BE2C (cell line): ENCODE measurements around the gene KIF16B.

Source experiments
- DNase-seq: peaks from one replicate; pipeline ENCODE4 v3.0.0-alpha.2; 2020
- H3K27me3 ChIP-seq: fragments of 250-450 bp; sonication (Bioruptor Pico); 2 replicates; pipeline ENCODE4 v1.5.1; 2020; ENCODE audit warnings: mild to moderate bottlenecking
- H3K36me3 ChIP-seq: fragments of 250-450 bp; sonication (Bioruptor Pico); 2 replicates; pipeline ENCODE4 v1.5.1; 2020; ENCODE audit warnings: mild to moderate bottlenecking
- H3K4me1 ChIP-seq: fragments of 250-450 bp; sonication (Bioruptor Pico); 2 replicates; pipeline ENCODE4 v1.5.1; 2020
- H3K4me3 ChIP-seq: 2 replicates; pipeline ENCODE4 v1.5.1; 2011; ENCODE audit warnings: low read depth, low read length
- H3K9me3 ChIP-seq: fragments of 250-450 bp; sonication (Bioruptor Pico); 2 replicates; pipeline ENCODE4 v1.5.1; 2020
- CTCF ChIP-seq: IDR thresholded peaks from 2 replicates; pipeline ENCODE4 v1.5.1; 2012; ENCODE audit warnings: mild to moderate bottlenecking, low read depth, low read length

Gene KIF16B

GRCh38 chr20:16469395-16469905, 103.8 kb downstream of the KIF16B start:
- no peaks in the 10 kb centered on the region for H3K9me3 ChIP-seq
- TF ChIP-seq CTCF, result no peak
- no peaks in the 10 kb centered on the region for H3K4me1 ChIP-seq
- no peak overlapping the region for H3K4me3 ChIP-seq
- DNase-seq, result no peak
- H3K27me3 ChIP-seq, result no peaks in the 10 kb centered on the region
- no peaks in the 10 kb centered on the region for H3K36me3 ChIP-seq

- no peak for DNase-seq
- no peak for TF ChIP-seq CTCF
These were observed 110.5 kb downstream of the KIF16B start for GRCh38 chr20:16462711-16463110.

GRCh38 chr20:16459019-16459700, 114.1 kb downstream of the KIF16B start:
- DNase-seq, result peak; percentile 14
- no peak for TF ChIP-seq CTCF

More at GRCh38 chr20:16462711-16463110, 110.5 kb downstream of the KIF16B start:
- Histone ChIP-seq H3K36me3 (no peaks in the 10 kb centered on the region), H3K9me3 (no peaks in the 10 kb centered on the region), H3K27me3 (no peaks in the 10 kb centered on the region), H3K4me1 (peaks cover 9% of the 10 kb centered on the region), H3K4me3 (no peak overlapping the region)

GRCh38 chr20:16457514-16457913, 115.7 kb downstream of the KIF16B start:
- no peak overlapping the region for H3K4me3 ChIP-seq
- H3K36me3 ChIP-seq, result no peaks in the 10 kb centered on the region
- H3K27me3 ChIP-seq, result no peaks in the 10 kb centered on the region
- no peak for TF ChIP-seq CTCF
- DNase-seq, result no peak
- no peaks in the 10 kb centered on the region for H3K9me3 ChIP-seq
- peaks cover 9% of the 10 kb centered on the region for H3K4me1 ChIP-seq

More at GRCh38 chr20:16459019-16459700, 114.1 kb downstream of the KIF16B start:
- no peaks in the 10 kb centered on the region for H3K9me3 ChIP-seq
- no peaks in the 10 kb centered on the region for H3K27me3 ChIP-seq
- H3K36me3 ChIP-seq, result no peaks in the 10 kb centered on the region
- H3K4me3 ChIP-seq, result no peak overlapping the region
- H3K4me1 ChIP-seq, result peaks cover 9% of the 10 kb centered on the region

- DNase-seq, result no peak
- TF ChIP-seq CTCF, result no peak
These were observed 117.9 kb downstream of the KIF16B start for GRCh38 chr20:16455324-16455723.

GRCh38 chr20:16451982-16452381, 121.3 kb downstream of the KIF16B start:
- Histone ChIP-seq H3K27me3 (no peaks in the 10 kb centered on the region), H3K9me3 (no peaks in the 10 kb centered on the region), H3K4me1 (no peaks in the 10 kb centered on the region; the same call in 1 of the 2 replicates), H3K4me3 (no peak overlapping the region), H3K36me3 (no peaks in the 10 kb centered on the region)
- no peak for DNase-seq
- TF ChIP-seq CTCF, result no peak

More at GRCh38 chr20:16455324-16455723, 117.9 kb downstream of the KIF16B start:
- Histone ChIP-seq H3K9me3 (no peaks in the 10 kb centered on the region), H3K4me3 (no peak overlapping the region), H3K27me3 (no peaks in the 10 kb centered on the region), H3K36me3 (no peaks in the 10 kb centered on the region), H3K4me1 (peaks cover 9% of the 10 kb centered on the region)
